GM23248 (cell line): ENCODE data around the gene RBM10. TPM values are rescaled to one million over a fixed set of nuclear protein-coding genes. Genes with fewer than 3 reads are reported as not detected.

Experiments
- DNase-seq: peaks from one replicate; pipeline ENCODE4 v3.0.0-alpha.2; 2015
- H2AFZ ChIP-seq: fragments of 200-600 bp; sonication (generic); 2 replicates; pipeline ENCODE4 v1.6.1; 2016; ENCODE audit warnings: antibody characterized with exemption
- H3F3A ChIP-seq: fragments of 200-600 bp; sonication (generic); 2 replicates; pipeline ENCODE4 v1.6.1; 2016; ENCODE audit warnings: mild to moderate bottlenecking, antibody characterized with exemption, mixed run types; ENCODE audit not compliant: insufficient read depth
- H3K27ac ChIP-seq: fragments of 200-600 bp; sonication (generic); 2 replicates; pipeline ENCODE4 v1.5.1; 2016; ENCODE audit warnings: mild to moderate bottlenecking
- H3K27me3 ChIP-seq: fragments of 200-600 bp; sonication (generic); replicated peaks from 2 replicates; pipeline ENCODE4 v1.6.1; 2016; ENCODE audit warnings: mild to moderate bottlenecking; ENCODE audit not compliant: insufficient read depth
- H3K36me3 ChIP-seq: fragments of 200-600 bp; sonication (generic); 2 replicates; pipeline ENCODE4 v1.6.1; 2016; ENCODE audit warnings: low read depth, mild to moderate bottlenecking
- H3K4me1 ChIP-seq: fragments of 200-600 bp; sonication (generic); 2 replicates; pipeline ENCODE4 v1.6.1; 2016; ENCODE audit warnings: mild to moderate bottlenecking; ENCODE audit not compliant: insufficient read depth
- H3K4me2 ChIP-seq: fragments of 200-600 bp; sonication (generic); one replicate; pipeline ENCODE4 v1.6.1; 2016; ENCODE audit warnings: mild to moderate bottlenecking; ENCODE audit not compliant: unreplicated experiment
- H3K4me3 ChIP-seq: fragments of 200-600 bp; sonication (generic); 2 replicates; pipeline ENCODE4 v1.5.1; 2016; ENCODE audit warnings: mild to moderate bottlenecking
- H3K79me2 ChIP-seq: fragments of 200-600 bp; sonication (generic); 2 replicates; pipeline ENCODE4 v1.6.1; 2016; ENCODE audit warnings: mild to moderate bottlenecking; ENCODE audit not compliant: insufficient read depth
- H3K9ac ChIP-seq: fragments of 200-600 bp; sonication (generic); 2 replicates; pipeline ENCODE4 v1.6.1; 2016; ENCODE audit warnings: mild to moderate bottlenecking
- H3K9me2 ChIP-seq: fragments of 200-600 bp; sonication (generic); 2 replicates; pipeline ENCODE4 v1.6.1; 2016; ENCODE audit warnings: mixed run types, mild to moderate bottlenecking, moderate library complexity; ENCODE audit not compliant: insufficient read depth
- H3K9me3 ChIP-seq: fragments of 200-600 bp; sonication (generic); one replicate; pipeline ENCODE4 v1.6.1; 2017; ENCODE audit warnings: low read depth
- H4K20me1 ChIP-seq: fragments of 200-600 bp; sonication (generic); 2 replicates; pipeline ENCODE4 v1.6.0; 2016; ENCODE audit not compliant: insufficient read depth
- EZH2 ChIP-seq: fragments of 200-600 bp; sonication (generic); IDR thresholded peaks from 2 replicates; pipeline ENCODE4 v1.6.1; 2018; ENCODE audit warnings: antibody characterized with exemption, mild to moderate bottlenecking; ENCODE audit not compliant: insufficient read depth, poor library complexity, severe bottlenecking
- EZH2phosphoT487 ChIP-seq: fragments of 200-600 bp; sonication (generic); IDR thresholded peaks from 2 replicates; pipeline ENCODE4 v1.6.1; 2018; ENCODE audit warnings: antibody characterized with exemption, moderate library complexity, mild to moderate bottlenecking, low read depth; ENCODE audit not compliant: insufficient read depth
- WGBS, 2 experiments: methylation state at CpG; one replicate each; pipeline ENCODE4 v1.1.6; 2015 to 2017; ENCODE audit warnings: low lambda C conversion rate in 2 of 2, low coverage in 1 of 2; ENCODE audit errors: missing lambda C conversion rate in 2 of 2; 5-methylcytosine and 5-hydroxymethylcytosine counted together
- in situ Hi-C: fragments of 300-500 bp; cut with MboI; formaldehyde crosslinking; loops from 2 replicates; pipeline ENCODE4 v1.15.0; 2020
- polyA plus RNA-seq: library from polyadenylated mRNA; unstranded; fragments of >200 nt; fragmentation: Nextera tagmentation; extraction: Ambion mirVana; gene quantifications from 2 replicates; pipeline ENCODE4 v1.2.1, GENCODE V29; 2016
- total RNA-seq: library from RNA; depleted of rRNA; stranded (reverse); fragments of >200 nt; shearing (Covaris generic); gene quantifications from 2 replicates; pipeline ENCODE4 v1.2.3, GENCODE V29; 2014

RBM10 gene
- total and polyA plus RNA-seq, 2 experiments from 2014 or later: 30.6 to 40.1 TPM

DNA sequence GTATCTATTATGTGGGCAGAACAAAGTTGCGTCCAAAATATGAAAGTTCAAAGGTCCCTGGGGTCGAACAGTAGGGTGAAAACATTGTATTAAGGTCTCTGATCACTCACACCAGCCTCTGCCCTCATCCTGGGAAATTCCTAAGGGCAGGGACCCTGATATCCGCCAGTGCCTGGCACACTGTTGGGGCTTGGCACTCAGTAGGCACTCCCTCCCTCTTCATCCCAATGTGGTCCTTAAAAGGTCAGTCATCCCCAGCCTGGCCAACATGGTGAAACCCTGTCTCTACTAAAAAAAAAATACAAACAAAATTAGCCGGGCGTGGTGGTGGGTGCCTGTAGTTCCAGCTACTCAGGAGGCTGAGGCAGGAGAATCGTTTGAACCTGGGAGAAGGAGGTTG lies 6.8 kb upstream of the RBM10 start:
- WGBS, 2 experiments: 86 to 92% methylated on average over 6 of the region's 6 CpGs
- H3K36me3 ChIP-seq: no peaks in the 10 kb centered on the region

DNA sequence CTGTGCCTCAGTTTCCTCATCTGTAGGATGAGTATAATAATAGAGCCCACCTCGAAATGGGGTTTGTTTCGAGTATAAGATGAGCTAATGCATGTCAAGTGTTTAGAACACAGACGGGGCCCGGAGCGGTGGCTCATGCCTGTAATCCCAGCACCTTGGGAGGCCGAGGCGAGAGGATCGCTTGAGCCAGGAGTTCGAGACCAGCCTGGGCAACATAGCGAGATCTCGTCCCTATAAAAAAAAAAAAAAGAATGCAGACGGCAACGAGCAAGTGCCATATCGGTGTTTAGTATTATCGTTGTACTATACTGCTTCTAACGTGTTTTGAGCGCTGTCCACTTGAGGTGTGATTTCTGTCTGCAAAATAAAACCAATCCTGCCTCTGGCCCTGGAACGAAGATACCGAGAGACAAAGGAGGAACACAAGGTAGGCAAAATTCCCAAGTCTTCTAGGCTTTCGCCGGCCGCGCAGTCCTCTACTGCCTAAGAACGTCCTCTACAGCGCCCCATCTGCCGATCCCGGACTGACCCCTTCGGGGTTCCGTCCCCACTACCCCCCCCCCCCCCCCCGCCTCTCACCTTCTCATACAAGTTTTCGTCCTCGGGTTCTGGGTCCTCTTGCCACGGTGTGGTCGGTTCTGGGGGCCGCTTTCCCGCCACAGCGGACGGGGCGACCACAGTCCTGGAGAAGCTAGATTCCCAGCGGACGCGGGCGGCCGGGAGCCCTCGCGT lies 961 bp upstream of the RBM10 start:
- TF ChIP-seq EZH2: no peak
- TF ChIP-seq EZH2phosphoT487: no peak
- in situ Hi-C loops: no loop called here
- peaks cover 47% of the 10 kb centered on the region for H3K79me2 ChIP-seq
- H3K4me1 ChIP-seq: no peaks in the 10 kb centered on the region; the same call in none of the 2 replicates
- no peaks in the 10 kb centered on the region; the same call in 1 of the 2 replicates for H4K20me1 ChIP-seq
- H3K4me2 ChIP-seq: peak overlapping the region; percentile 90
- peak overlapping the region; percentile 97 for H3K4me3 ChIP-seq
- DNase-seq: peak; percentile 60
- no peaks in the 10 kb centered on the region for H3K9me3 ChIP-seq
- no peaks in the 10 kb centered on the region for H3K36me3 ChIP-seq
- no peaks in the 10 kb centered on the region for H3K9me2 ChIP-seq
- 3 to 12% methylated on average over 16 to 32 of the region's 46 CpGs for WGBS, 2 experiments
- no peaks in the 10 kb centered on the region for H3K27me3 ChIP-seq
- no peaks in the 10 kb centered on the region for H3F3A ChIP-seq
- H3K27ac ChIP-seq: peak overlapping the region; percentile 91
- peak overlapping the region; percentile 68 for H2AFZ ChIP-seq
- H3K9ac ChIP-seq: peak overlapping the region; percentile 100

More for the DNA sequence above, 6.8 kb upstream of the RBM10 start:
- H3F3A ChIP-seq: no peaks in the 10 kb centered on the region
- no peak for TF ChIP-seq EZH2
- no peak for TF ChIP-seq EZH2phosphoT487
- H3K79me2 ChIP-seq: peaks cover under 1% of the 10 kb centered on the region; the same call in 1 of the 2 replicates
- no peak overlapping the region for H3K4me3 ChIP-seq
- H4K20me1 ChIP-seq: no peaks in the 10 kb centered on the region
- no peaks in the 10 kb centered on the region for H3K27me3 ChIP-seq
- H3K9me2 ChIP-seq: no peaks in the 10 kb centered on the region
- H3K4me2 ChIP-seq: no peak overlapping the region
- no peak overlapping the region for H3K27ac ChIP-seq
- no peak for DNase-seq
- no peak overlapping the region for H2AFZ ChIP-seq
- in situ Hi-C loops: no loop called here
- H3K9ac ChIP-seq: no peak overlapping the region
- no peaks in the 10 kb centered on the region; the same call in 1 of the 2 replicates for H3K4me1 ChIP-seq
- no peaks in the 10 kb centered on the region for H3K9me3 ChIP-seq

DNA sequence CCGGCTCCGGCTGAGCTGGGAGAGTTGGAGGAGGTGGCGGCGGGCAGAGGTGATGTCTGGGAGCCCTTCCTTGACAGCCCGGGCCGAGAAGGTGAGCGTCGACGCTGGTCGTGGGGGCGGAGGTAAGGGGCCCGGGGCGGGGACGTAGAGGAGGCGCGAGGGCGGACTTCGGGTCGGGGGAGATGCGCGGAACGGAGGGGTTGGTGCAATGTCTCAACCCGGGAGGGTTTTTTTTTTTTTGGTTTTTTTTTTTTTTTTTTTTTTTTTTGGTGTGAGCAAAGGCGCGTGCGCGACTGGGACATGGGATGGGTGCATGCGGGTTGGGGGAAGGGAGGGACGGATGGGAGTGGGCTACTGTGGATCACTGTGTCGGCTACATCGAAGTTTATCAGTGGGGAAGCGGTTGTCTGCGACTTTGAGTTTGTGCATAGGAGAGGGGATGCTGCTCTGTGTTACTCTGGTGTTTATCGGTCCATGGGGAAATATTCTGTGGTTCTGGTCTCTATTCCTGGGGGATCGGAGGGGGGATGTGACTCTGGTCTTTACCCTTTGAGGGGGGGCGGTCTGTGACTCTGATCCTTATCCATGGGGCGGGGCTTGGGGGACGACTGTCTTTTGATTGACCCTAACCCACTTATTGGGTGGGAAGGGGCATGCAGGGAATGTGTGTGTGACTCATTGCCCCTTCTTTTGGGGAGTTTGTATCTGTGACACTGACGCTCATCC lies 537 bp downstream of the RBM10 start:
- WGBS, 2 experiments: 0 to 1% methylated on average over 6 to 37 of the region's 39 CpGs
- TF ChIP-seq EZH2 (no peak), EZH2phosphoT487 (no peak)
- peak overlapping the region; percentile 100 for H3K9ac ChIP-seq
- peak overlapping the region; percentile 76 for H3K4me2 ChIP-seq
- no peaks in the 10 kb centered on the region; the same call in none of the 2 replicates for H3K4me1 ChIP-seq
- H3F3A ChIP-seq: no peaks in the 10 kb centered on the region
- no peaks in the 10 kb centered on the region for H3K9me2 ChIP-seq
- no peaks in the 10 kb centered on the region; the same call in 1 of the 2 replicates for H4K20me1 ChIP-seq
- H3K9me3 ChIP-seq: no peaks in the 10 kb centered on the region
- H3K36me3 ChIP-seq: no peaks in the 10 kb centered on the region
- DNase-seq: peak; percentile 57
- in situ Hi-C loops: no loop called here
- no peaks in the 10 kb centered on the region for H3K27me3 ChIP-seq
- H3K4me3 ChIP-seq: peak overlapping the region; percentile 97
- peak overlapping the region; percentile 89 for H2AFZ ChIP-seq
- H3K27ac ChIP-seq: peak overlapping the region; percentile 91
- peaks cover 62% of the 10 kb centered on the region for H3K79me2 ChIP-seq

DNA sequence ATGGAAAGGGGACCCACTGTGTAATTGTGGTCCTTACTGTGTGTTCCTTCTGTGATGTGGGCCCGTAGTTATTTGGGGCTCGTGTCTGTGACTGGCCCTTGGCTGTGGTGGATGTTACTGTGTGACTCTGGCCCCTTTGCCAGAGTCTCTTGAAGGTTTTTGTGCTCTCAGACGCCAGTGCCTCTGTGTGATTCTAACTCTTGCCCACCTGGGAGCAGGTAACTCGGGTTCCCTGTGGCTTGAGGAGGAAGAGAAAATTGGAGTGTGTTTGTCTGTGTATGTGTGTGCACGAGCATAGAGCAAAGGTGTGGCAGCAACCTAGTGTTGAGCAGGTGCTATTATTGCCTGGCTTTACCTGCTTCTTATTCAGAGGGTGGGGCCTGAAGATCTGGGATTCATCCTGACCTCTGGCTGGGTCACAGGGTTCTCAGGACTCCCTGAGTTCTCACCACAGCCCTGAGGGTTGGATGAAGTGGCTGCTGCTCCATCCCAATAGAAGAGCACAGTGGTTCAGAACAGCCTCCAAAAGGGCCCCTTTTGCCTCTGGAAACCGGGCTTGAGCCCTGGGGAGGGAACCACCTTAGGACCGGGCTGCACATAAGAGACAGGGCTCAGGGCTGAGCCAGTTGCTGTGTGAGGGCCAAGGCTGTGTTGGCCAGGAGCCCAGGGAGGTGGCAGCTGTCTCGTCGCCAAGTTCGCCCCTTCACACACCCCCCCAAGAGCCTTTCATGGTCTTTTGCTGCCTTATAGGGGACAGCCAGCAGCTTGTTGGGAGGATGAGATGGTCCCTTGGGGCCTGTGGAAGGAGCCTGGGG lies 1.3 kb downstream of the RBM10 start:
- Histone ChIP-seq H3K36me3 (no peaks in the 10 kb centered on the region), H4K20me1 (no peaks in the 10 kb centered on the region; the same call in 1 of the 2 replicates), H2AFZ (no peak overlapping the region), H3K4me2 (peak overlapping the region; percentile 76), H3K9me3 (no peaks in the 10 kb centered on the region), H3K27ac (peak overlapping the region; percentile 91), H3K27me3 (no peaks in the 10 kb centered on the region), H3K79me2 (peaks cover 70% of the 10 kb centered on the region), H3K4me1 (no peaks in the 10 kb centered on the region; the same call in none of the 2 replicates), H3K9me2 (no peaks in the 10 kb centered on the region), H3F3A (no peaks in the 10 kb centered on the region), H3K4me3 (peak overlapping the region; percentile 97), H3K9ac (peak overlapping the region; percentile 100)
- TF ChIP-seq EZH2phosphoT487 (no peak), EZH2 (no peak)
- 13 to 15% methylated on average over 7 to 9 of the region's 10 CpGs for WGBS, 2 experiments
- DNase-seq: peak; percentile 37
- in situ Hi-C loops: no loop called here
